Trophoblast cell (in vitro differentiated cells and primary cell): ENCODE results near the gene UGGT2.

Experiments
- DNase-seq, 2 donors: peaks; one replicate each; pipeline ENCODE4 v3.0.0-alpha.2; 2016
- H2AFZ ChIP-seq: 2 replicates; pipeline ENCODE4 v1.6.1; 2013; ENCODE audit warnings: low read length, moderate library complexity, mild to moderate bottlenecking; ENCODE audit not compliant: insufficient read depth, poor library complexity
- H2AK5ac ChIP-seq: 2 replicates; pipeline ENCODE4 v1.6.1; 2013; ENCODE audit warnings: mild to moderate bottlenecking, low read length
- H2BK120ac ChIP-seq: 2 replicates; pipeline ENCODE4 v1.6.1; 2013; ENCODE audit warnings: low read length, mild to moderate bottlenecking, moderate library complexity; ENCODE audit not compliant: insufficient read depth, poor library complexity
- H2BK12ac ChIP-seq: 2 replicates; pipeline ENCODE4 v1.6.1; 2013; ENCODE audit warnings: mild to moderate bottlenecking, low read length, moderate library complexity
- H2BK5ac ChIP-seq: 2 replicates; pipeline ENCODE4 v1.6.1; 2013; ENCODE audit warnings: low read length, low read depth, moderate library complexity, mild to moderate bottlenecking; ENCODE audit not compliant: poor library complexity
- H3K14ac ChIP-seq: 2 replicates; pipeline ENCODE4 v1.6.1; 2013; ENCODE audit warnings: mild to moderate bottlenecking, low read length
- H3K18ac ChIP-seq: 2 replicates; pipeline ENCODE4 v1.6.1; 2013; ENCODE audit warnings: mild to moderate bottlenecking, low read length
- H3K23ac ChIP-seq: 2 replicates; pipeline ENCODE4 v1.6.1; 2013; ENCODE audit warnings: low read length
- H3K27ac ChIP-seq: 2 replicates; pipeline ENCODE4 v1.5.1; 2013; ENCODE audit warnings: low read depth, mild to moderate bottlenecking, inconsistent platforms, low read length, moderate library complexity
- H3K27me3 ChIP-seq: 2 replicates; pipeline ENCODE4 v1.6.1; 2013; ENCODE audit warnings: inconsistent platforms, mild to moderate bottlenecking, low read length, moderate library complexity; ENCODE audit not compliant: insufficient read depth
- H3K36me3 ChIP-seq, 2 experiments: 1 replicate in 1 of 2; 2 replicates in 1 of 2; pipeline ENCODE4 v1.6.1; 2013; ENCODE audit warnings: low read length in 2 of 2, mild to moderate bottlenecking in 2 of 2, moderate library complexity in 1 of 2; ENCODE audit not compliant: insufficient read depth in 2 of 2, control insufficient read depth in 1 of 2
- H3K4ac ChIP-seq: 2 replicates; pipeline ENCODE4 v1.6.1; 2013; ENCODE audit warnings: low read depth, mild to moderate bottlenecking, low read length, moderate library complexity
- H3K4me1 ChIP-seq, 2 experiments: 1 replicate in 1 of 2; 2 replicates in 1 of 2; pipeline ENCODE4 v1.6.1; 2013; ENCODE audit warnings: low read length in 2 of 2, mild to moderate bottlenecking in 2 of 2, moderate library complexity in 1 of 2; ENCODE audit not compliant: insufficient read depth in 2 of 2, control insufficient read depth in 1 of 2
- H3K4me2 ChIP-seq: 2 replicates; pipeline ENCODE4 v1.6.1; 2013; ENCODE audit warnings: inconsistent platforms, mild to moderate bottlenecking, low read length, moderate library complexity
- H3K4me3 ChIP-seq: 2 replicates; pipeline ENCODE4 v1.5.1; 2013; ENCODE audit warnings: mild to moderate bottlenecking, low read depth, low read length, inconsistent platforms
- H3K79me1 ChIP-seq: one replicate; pipeline ENCODE4 v1.6.1; 2013; ENCODE audit warnings: low read length
- H3K79me2 ChIP-seq: 2 replicates; pipeline ENCODE4 v1.6.1; 2013; ENCODE audit warnings: low read length, mild to moderate bottlenecking; ENCODE audit not compliant: control insufficient read depth, insufficient read depth, poor library complexity
- H3K9ac ChIP-seq: 2 replicates; pipeline ENCODE4 v1.6.1; 2013; ENCODE audit warnings: mild to moderate bottlenecking, low read length
- H3K9me3 ChIP-seq: 2 replicates; pipeline ENCODE4 v1.6.1; 2013; ENCODE audit warnings: low read depth, mild to moderate bottlenecking, control low read depth, inconsistent platforms, low read length; ENCODE audit not compliant: insufficient read depth
- H4K12ac ChIP-seq: 2 replicates; pipeline ENCODE4 v1.6.1; 2013; ENCODE audit warnings: low read depth, mild to moderate bottlenecking, low read length, moderate library complexity
- H4K8ac ChIP-seq: 2 replicates; pipeline ENCODE4 v1.6.1; 2013; ENCODE audit warnings: low read depth, mild to moderate bottlenecking, low read length, moderate library complexity
- H4K91ac ChIP-seq: one replicate; pipeline ENCODE4 v1.6.1; 2013; ENCODE audit warnings: low read depth, mild to moderate bottlenecking, low read length, moderate library complexity
- WGBS: extraction: QIAGEN DNeasy Blood & Tissue Kit; methylation state at CpG from one replicate; pipeline ENCODE4 v1.1.7; 2013; ENCODE audit warnings: missing lambda C conversion rate; ENCODE audit not compliant: insufficient read length, insufficient coverage; ENCODE audit errors: extremely low coverage; 5-methylcytosine and 5-hydroxymethylcytosine counted together

The UGGT2 gene

DNA sequence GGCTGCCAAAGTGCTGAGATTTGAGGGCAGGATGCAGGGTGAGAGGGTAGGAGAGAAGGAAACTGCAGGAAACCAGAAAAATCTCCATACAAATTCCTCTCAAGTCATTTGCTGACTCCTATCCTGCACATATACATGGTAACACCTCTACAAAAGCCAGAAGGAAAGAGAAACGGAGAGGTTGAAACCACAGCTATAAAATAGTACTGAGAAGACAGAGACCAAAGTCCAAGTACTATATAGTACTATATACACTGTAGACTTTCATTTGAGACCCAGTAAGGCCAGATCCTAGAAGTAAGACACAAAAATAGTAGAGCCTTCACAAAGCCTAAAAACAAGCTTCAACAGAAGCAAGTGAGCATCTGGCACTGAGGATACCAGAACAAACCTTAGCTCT lies 103.1 kb downstream of the UGGT2 start:
- no peak for DNase-seq
- Histone ChIP-seq H3K18ac (no peak overlapping the region), H2BK5ac (no peak overlapping the region), H3K4ac (no peak overlapping the region), H3K9me3 (no peaks in the 10 kb centered on the region), H2BK12ac (no peak overlapping the region), H3K23ac (no peak overlapping the region), H3K79me1 (no peaks in the 10 kb centered on the region), H4K8ac (no peak overlapping the region), H2AK5ac (no peak overlapping the region), H3K14ac (no peak overlapping the region), H3K27me3 (no peaks in the 10 kb centered on the region), H3K4me1 (no peaks in the 10 kb centered on the region), H2BK120ac (no peak overlapping the region), H3K79me2 (no peaks in the 10 kb centered on the region), H2AFZ (no peak overlapping the region), H3K9ac (no peak overlapping the region), H3K4me3 (no peak overlapping the region), H4K91ac (no peak overlapping the region), H3K4me2 (no peak overlapping the region), H4K12ac (no peak overlapping the region), H3K27ac (no peak overlapping the region), H3K36me3 (peaks cover 0 to 2% of the 10 kb centered on the region in 2 experiments)
- no CpG with 5 or more reads among the region's 1 CpG for WGBS

DNA sequence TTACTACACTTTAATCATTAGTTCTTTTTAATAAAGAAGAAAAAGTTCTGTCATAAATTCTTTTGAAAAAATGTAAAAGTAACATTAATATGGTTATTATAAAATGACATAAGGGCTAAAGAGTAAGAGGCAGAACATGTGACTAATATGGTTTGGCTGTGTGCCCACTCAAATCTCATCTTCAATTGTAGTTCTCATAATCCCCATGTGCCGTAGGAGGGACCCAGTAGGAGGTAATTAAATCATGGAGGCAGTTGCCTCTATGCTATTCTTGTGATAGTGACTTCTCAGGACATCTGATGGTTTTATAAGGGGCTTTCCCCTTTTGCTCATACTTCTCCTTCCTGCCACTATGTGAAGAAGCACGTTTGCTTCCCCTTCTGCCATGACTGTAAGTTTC lies 104.5 kb downstream of the UGGT2 start:
- Histone ChIP-seq H3K9ac (no peak overlapping the region), H3K9me3 (no peaks in the 10 kb centered on the region), H3K27ac (no peak overlapping the region), H3K4ac (no peak overlapping the region), H2BK12ac (no peak overlapping the region), H3K79me1 (no peaks in the 10 kb centered on the region), H3K4me2 (no peak overlapping the region), H2AFZ (no peak overlapping the region), H4K91ac (no peak overlapping the region), H2AK5ac (no peak overlapping the region), H3K36me3 (peaks cover 0 to 2% of the 10 kb centered on the region in 2 experiments), H2BK120ac (no peak overlapping the region), H3K4me1 (no peaks in the 10 kb centered on the region), H2BK5ac (no peak overlapping the region), H3K18ac (no peak overlapping the region), H4K8ac (no peak overlapping the region), H3K27me3 (no peaks in the 10 kb centered on the region), H3K14ac (no peak overlapping the region), H3K23ac (no peak overlapping the region), H3K79me2 (no peaks in the 10 kb centered on the region), H4K12ac (no peak overlapping the region), H3K4me3 (no peak overlapping the region)
- no peak for DNase-seq
- no CpG with 5 or more reads among the region's 2 CpGs for WGBS

DNA sequence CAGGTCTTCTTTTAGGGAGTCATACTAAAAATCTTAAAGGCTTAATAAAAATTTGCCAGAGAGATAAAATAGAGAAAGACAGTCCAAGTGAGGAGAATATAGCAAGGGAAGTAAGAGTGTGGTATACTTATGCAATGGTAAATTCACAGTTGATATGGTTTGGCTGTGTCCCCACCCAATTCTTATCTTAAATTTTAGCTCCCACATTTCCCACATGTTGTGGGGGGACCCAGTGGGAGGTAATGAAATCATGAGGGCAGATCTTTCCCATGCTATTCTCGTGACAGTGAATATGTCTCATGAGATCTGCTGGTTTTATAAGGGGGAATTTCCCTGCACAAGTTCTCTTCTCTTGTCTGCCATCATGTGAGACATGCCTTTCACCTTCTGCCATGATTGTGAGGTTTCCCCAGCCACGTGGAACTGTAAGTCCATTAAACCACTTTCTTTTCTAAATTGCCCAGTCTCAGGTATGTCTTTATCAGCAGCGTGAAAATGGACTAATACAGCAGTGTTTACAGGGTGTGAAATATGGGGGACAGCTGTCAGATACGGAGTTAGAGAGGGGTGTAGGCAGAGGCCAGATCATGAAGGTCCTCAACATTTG lies 115.4 kb downstream of the UGGT2 start:
- H2BK120ac ChIP-seq = no peak overlapping the region
- no peak overlapping the region for H4K12ac ChIP-seq
- no peak overlapping the region for H3K27ac ChIP-seq
- no CpG with 5 or more reads among the region's 4 CpGs for WGBS
- no peak for DNase-seq
- H3K79me2 ChIP-seq = no peaks in the 10 kb centered on the region
- H3K27me3 ChIP-seq = no peaks in the 10 kb centered on the region
- no peak overlapping the region for H2BK5ac ChIP-seq
- no peak overlapping the region for H2BK12ac ChIP-seq
- no peak overlapping the region for H4K91ac ChIP-seq
- no peak overlapping the region for H3K14ac ChIP-seq
- peaks cover 4 to 12% of the 10 kb centered on the region in 2 experiments for H3K36me3 ChIP-seq
- no peak overlapping the region for H3K18ac ChIP-seq
- H3K9ac ChIP-seq = no peak overlapping the region
- no peak overlapping the region for H3K4ac ChIP-seq
- no peak overlapping the region for H3K4me2 ChIP-seq
- no peaks in the 10 kb centered on the region for H3K79me1 ChIP-seq
- H2AK5ac ChIP-seq = no peak overlapping the region
- H3K23ac ChIP-seq = no peak overlapping the region
- no peak overlapping the region for H4K8ac ChIP-seq
- H2AFZ ChIP-seq = no peak overlapping the region
- H3K4me1 ChIP-seq = no peaks in the 10 kb centered on the region
- H3K9me3 ChIP-seq = peaks cover 4% of the 10 kb centered on the region
- no peak overlapping the region for H3K4me3 ChIP-seq

DNA sequence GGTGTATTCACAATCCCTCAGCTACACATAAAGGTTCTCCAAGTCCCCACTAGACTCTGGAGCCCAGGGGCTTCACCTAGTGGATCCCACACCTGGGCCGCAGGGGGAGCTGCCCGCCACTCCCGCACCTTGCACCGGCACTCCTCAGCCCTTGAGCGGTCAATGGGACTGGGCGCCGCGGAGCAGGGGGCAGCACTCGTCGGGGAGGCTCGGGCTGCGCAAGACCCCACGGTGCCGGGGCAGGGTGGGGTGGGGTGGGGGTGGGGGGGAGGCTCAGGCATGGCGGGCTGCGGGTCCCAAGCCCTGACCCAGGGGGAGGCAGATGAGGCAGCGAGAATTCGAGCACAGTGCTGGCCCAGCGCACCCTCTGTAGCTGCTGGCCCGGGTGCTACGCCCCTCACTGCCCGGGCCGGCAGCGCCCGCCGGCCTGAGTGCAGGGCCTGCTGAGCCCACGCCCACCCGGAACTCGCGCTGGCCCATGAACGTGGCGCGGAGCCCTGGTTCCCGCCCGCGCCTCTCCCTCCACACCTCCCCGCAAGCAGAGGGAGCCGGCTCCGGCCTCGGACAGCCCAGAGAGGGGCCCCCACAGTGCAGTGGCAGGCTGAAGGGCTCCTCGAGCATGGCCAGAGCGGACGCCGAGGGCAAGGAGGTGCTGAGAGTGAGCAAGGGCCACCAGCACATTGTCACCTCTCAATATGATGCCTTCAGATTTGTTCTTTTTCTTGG lies 121.7 kb downstream of the UGGT2 start:
- H4K12ac ChIP-seq = no peak overlapping the region
- peaks cover 10% of the 10 kb centered on the region for H3K9me3 ChIP-seq
- H3K27ac ChIP-seq = no peak overlapping the region
- no peaks in the 10 kb centered on the region for H3K4me1 ChIP-seq
- H2BK12ac ChIP-seq = no peak overlapping the region
- H3K4ac ChIP-seq = no peak overlapping the region
- H2AFZ ChIP-seq = no peak overlapping the region
- no peak overlapping the region for H2AK5ac ChIP-seq
- H4K91ac ChIP-seq = no peak overlapping the region
- no peaks in the 10 kb centered on the region for H3K79me1 ChIP-seq
- H2BK120ac ChIP-seq = no peak overlapping the region
- WGBS = no CpG with 5 or more reads among the region's 44 CpGs
- no peak overlapping the region for H3K9ac ChIP-seq
- no peaks in the 10 kb centered on the region for H3K79me2 ChIP-seq
- H3K23ac ChIP-seq = no peak overlapping the region
- H3K18ac ChIP-seq = no peak overlapping the region
- no peak for DNase-seq
- no peaks in the 10 kb centered on the region for H3K27me3 ChIP-seq
- H4K8ac ChIP-seq = no peak overlapping the region
- H3K4me3 ChIP-seq = no peak overlapping the region
- no peak overlapping the region for H2BK5ac ChIP-seq
- no peak overlapping the region for H3K4me2 ChIP-seq
- peaks cover 17 to 21% of the 10 kb centered on the region in 2 experiments for H3K36me3 ChIP-seq
- H3K14ac ChIP-seq = no peak overlapping the region
